GM19023 (cell line): ENCODE measurements around the gene CCDC92B.
"Not testable (repeated sequence)": the region's sequence is repeated elsewhere in the genome, so short reads cannot be mapped to it uniquely, and the experiment has no call there.

Source experiments
- ATAC-seq: cut with Tn5 transposase; IDR thresholded peaks from one replicate; pipeline ENCODE4 v1.9.1; 2021; ENCODE audit warnings: mild to moderate bottlenecking, moderate library complexity; ENCODE audit not compliant: unreplicated experiment

Gene CCDC92B

GRCh38 chr17:2691069-2691871 is 58.2 kb downstream of the CCDC92B start:
- ATAC-seq = no peak

DNA sequence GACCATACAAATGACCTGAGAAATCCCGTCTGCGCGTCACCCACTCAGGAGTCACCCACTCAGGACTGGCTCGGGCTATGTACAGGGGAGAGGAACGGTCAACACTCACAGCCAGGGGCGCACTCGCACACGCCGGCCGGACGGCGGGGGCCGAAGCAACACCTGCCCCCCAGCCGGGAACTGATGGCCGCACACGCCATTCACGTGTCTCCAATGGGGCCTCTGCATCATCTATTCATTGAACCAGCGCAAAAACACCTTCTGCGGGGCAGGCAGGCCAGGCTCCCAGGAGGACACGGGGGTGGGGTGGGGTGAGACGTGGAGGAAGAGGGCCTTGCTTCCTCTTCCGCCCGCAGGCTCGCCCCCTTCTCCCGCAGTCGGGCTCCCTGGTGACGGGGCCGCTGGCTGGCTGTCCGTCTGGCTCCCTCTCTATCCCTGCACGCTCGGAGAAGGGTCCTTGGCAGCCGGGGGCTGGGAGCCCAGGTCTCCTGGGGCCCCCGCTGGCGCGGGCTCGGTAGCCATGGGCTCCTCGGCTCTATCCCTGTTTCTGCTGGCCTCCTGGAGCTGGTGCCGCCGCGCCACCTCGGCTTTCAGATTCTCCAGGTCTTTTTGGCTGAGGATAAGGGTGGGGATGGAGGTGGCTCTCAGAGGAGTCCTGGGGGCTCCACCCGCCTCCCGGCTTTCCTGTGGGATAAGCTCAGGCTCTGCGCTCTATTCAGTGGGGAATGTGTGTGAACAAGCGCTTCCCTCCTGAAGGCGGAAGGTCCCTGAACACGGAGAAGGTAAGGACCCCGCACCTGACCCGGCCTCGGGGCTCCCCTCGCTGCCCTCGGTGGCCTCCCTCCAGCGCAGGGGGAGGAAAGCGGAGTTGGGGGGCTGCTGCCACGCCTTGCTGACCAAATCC is 59.0 kb downstream of the CCDC92B start:
- no peak for ATAC-seq

DNA sequence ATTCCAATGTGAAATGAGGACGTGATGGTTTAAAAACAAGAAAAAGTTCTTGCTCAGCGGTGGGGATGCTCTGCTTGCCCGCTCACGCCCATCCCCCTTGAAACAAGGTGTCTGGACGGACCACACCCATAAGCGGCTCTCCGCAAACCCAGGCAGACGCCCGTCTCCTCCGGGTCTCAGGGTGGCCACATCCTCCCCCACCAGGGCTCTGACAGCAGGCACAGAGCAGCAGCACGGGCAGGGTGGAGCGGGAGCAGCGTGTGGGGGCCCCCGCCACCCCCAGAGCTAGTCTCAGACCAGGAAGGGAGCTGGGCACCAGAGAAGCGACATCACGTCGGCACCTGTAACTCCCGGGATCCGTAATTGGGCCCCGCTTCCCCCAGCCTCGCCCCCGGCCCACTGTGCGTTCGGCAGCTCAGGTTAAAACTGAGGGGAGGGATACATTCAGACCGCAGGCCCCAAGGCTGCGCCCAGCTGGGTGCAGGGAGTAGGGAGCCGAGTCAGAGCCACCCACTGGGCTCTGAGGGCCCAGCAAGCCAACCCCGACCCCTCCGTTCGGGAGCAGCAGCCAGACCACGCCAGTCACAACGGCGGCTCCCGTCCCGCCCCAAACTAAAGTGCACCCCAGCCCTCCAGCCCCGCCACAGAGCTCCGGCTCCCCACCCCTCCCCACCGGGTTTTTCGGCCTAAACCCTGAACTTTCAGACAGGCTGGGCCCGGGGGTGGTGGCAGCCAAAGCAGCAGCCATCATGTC is 59.9 kb downstream of the CCDC92B start:
- ATAC-seq = no peak

- ATAC-seq = no peak
Measured at GRCh38 chr17:2688351-2689342, 60.8 kb downstream of the CCDC92B start.

GRCh38 chr17:2687074-2687418 is 62.4 kb downstream of the CCDC92B start:
- no peak for ATAC-seq

- no peak for ATAC-seq
Measured at GRCh38 chr17:2685696-2686095, 63.8 kb downstream of the CCDC92B start.

- no peak for ATAC-seq
Measured at GRCh38 chr17:2684549-2684948, 64.9 kb downstream of the CCDC92B start.

DNA sequence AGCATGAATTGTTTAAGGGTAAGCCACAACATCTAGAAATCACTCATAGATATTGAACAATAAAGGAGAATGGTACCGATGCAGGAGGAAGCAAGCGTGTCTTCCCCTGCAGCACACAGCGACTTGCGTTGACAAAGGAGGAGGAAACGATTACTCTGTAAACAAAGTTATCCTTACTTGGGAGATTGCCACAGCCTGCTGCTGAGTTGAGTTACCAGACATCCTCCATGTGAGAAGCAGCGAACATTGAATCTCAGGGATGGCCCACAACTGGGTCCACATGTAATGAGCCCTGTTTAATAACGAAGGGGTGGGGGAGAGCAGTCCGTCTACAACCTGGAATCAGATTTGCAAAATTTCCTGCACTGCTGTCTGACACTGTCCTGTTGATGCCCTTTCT is 65.5 kb downstream of the CCDC92B start:
- ATAC-seq = no peak

DNA sequence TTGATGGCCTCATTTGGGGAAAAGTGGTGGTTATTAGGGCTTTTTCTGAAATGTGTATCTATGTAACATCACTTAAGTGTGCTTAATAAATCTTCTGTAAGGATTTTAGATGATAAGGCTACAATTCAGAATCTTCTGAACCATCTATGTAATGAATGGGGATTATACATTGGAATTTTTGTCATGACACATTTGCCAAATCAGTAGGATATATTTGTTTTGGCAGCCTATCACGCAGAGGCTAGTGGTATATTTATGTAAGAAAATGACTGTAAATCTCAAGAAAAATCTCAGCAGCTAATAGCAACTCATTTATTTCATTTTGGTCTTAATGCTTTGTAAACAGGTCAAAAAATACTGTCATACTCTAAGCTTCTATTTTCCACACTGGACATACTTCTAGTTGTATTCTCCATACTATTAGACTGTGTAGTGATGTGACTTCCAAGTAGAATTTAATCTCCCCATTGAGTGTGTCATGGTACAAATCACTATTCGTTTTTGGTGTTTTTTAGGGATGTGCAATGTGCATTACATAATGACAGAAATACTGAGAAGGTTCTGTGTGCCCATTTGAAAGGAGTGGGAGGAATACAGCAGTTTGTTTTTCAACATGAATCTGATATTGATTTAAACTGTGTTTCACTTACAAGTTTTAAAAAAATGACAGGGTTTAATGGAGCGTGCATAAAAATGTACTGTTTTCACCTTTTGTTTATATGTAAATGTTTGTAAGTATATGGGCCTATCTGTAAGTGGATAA is 67.1 kb downstream of the CCDC92B start:
- no peak for ATAC-seq

DNA sequence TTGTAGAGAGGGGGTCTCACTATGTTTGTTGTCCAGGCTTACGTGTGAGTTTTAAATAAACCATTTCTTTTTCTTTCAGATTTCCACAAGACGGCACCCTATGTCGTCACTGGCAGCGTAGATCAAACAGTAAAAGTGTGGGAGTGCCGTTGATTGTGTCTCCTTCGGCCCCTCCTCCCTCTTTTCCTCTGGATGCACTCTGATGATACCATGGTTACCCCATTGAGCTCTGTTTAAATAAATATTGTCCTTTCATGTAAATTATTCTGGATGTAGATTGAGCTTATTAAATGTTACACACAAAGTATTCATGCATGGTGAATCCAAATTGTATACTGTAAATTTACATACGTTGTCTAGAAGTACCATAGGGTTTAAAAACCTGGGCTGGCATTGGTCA is 67.8 kb downstream of the CCDC92B start:
- no peak for ATAC-seq

GRCh38 chr17:2680961-2681360 is 68.5 kb downstream of the CCDC92B start:
- ATAC-seq = no peak

GRCh38 chr17:2679247-2679646 is 70.2 kb downstream of the CCDC92B start:
- not testable (repeated sequence) for ATAC-seq
